Activated CD8-positive, alpha-beta T cell treated with anti-CD3 and anti-CD28 coated beads for 36 hours (primary cell): ENCODE results near the gene CAMTA1. TPM values are rescaled to one million over a fixed set of nuclear protein-coding genes. Genes with fewer than 3 reads are reported as not detected.

Source experiments
- ATAC-seq: fragments of 200-7000 bp; cut with Tn5 transposase; one replicate; pipeline ENCODE4 v1.10.0; 2021; ENCODE audit warnings: mild to moderate bottlenecking, moderate library complexity
- CTCF ChIA-PET: fragments of 350-600 bp; sonication (Branson Sonifier 250); formaldehyde crosslinking; loops from one replicate; lab custom pipeline; 2021; ENCODE audit warnings: antibody characterized with exemption; lab: Charles Lee
- POLR2A ChIA-PET: fragments of 350-600 bp; sonication (Branson Sonifier 250); formaldehyde crosslinking; loops from one replicate; lab custom pipeline; 2021; ENCODE audit warnings: antibody characterized with exemption; lab: Charles Lee
- DNase-seq: peaks from one replicate; pipeline ENCODE4 v3.0.0-alpha.2; 2020
- H3K27ac Mint-ChIP-seq: one replicate; pipeline ENCODE4 v1.8.0; 2021; ENCODE audit warnings: mild to moderate bottlenecking, mixed read lengths
- H3K27me3 Mint-ChIP-seq: one replicate; pipeline ENCODE4 v1.8.0; 2021; ENCODE audit warnings: mixed read lengths
- H3K36me3 Mint-ChIP-seq: one replicate; pipeline ENCODE4 v1.8.0; 2021; ENCODE audit warnings: low read depth, mixed read lengths
- H3K4me1 Mint-ChIP-seq: one replicate; pipeline ENCODE4 v1.8.0; 2021; ENCODE audit warnings: low read depth, mixed read lengths
- H3K4me3 Mint-ChIP-seq: one replicate; pipeline ENCODE4 v1.8.0; 2021; ENCODE audit warnings: mild to moderate bottlenecking, moderate library complexity, mixed read lengths
- H3K9me3 Mint-ChIP-seq: one replicate; pipeline ENCODE4 v1.8.0; 2021; ENCODE audit warnings: mixed read lengths
- intact Hi-C: fragments of 100-400 bp; cut with micrococcal nuclease; formaldehyde crosslinking; loops from one replicate; pipeline ENCODE4 v1.10.0; 2022
- total RNA-seq, 2 experiments: library from RNA; stranded (reverse); gene quantifications; one replicate each; pipeline ENCODE4 v1.2.3, GENCODE V29; 2021
- TF ChIP-seq, protein P1 (sequence below): fragments of 200-600 bp; IDR thresholded peaks from one replicate; pipeline ENCODE4 v1.8.0; 2022; ENCODE audit warnings: antibody characterized with exemption, mild to moderate bottlenecking

The CAMTA1 gene
- total RNA-seq, 2 experiments from 2014 or later = 67.7 to 70.9 TPM

DNA sequence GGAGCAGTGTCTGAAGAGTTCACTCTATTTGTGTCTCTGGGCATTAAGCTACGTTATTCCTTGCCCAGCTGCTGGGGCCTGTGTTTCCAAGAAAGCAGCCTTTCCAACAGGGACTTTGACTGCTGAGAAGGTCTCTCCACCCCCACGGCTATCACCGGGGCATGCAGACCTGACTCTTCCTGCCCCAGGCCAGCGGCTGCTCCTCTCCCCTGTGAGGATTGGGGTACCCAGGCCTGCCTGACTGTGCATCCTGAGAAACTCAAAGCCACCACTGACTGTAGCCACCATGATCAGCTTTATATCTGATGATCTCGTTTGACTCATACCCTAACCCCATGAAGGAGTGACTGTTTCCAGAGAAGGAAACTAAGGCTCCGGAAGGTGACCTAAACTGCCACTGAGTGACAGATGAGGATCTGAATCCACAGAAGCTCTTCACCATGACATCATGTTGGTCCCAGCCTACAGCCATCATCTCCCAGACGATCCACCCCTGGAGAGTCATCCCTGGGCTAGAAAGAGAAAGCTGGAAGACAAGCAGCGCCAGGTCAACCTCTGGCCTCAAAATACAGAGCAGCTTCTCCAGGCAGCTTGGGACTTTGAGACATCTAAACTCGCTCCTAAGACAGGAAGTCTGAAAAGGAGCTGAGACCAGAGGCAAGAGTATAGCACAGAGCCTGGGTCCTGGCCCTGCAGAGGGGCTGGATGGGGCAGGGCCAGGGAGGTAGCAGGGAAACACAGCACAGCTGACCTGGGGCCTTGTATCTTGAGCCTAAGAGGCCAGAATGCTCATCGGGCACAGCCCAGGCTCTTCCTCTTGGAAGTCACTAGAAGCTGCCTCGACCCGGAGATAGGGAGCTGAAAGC is 741.8 kb downstream of the CAMTA1 start:
- Mint-ChIP-seq H3K36me3 (no peaks in the 10 kb centered on the region), H3K4me1 (no peaks in the 10 kb centered on the region), H3K4me3 (no peak overlapping the region), H3K27ac (no peak overlapping the region), H3K27me3 (peaks cover 4% of the 10 kb centered on the region), H3K9me3 (no peaks in the 10 kb centered on the region)
- TF ChIP-seq, protein P1, sequence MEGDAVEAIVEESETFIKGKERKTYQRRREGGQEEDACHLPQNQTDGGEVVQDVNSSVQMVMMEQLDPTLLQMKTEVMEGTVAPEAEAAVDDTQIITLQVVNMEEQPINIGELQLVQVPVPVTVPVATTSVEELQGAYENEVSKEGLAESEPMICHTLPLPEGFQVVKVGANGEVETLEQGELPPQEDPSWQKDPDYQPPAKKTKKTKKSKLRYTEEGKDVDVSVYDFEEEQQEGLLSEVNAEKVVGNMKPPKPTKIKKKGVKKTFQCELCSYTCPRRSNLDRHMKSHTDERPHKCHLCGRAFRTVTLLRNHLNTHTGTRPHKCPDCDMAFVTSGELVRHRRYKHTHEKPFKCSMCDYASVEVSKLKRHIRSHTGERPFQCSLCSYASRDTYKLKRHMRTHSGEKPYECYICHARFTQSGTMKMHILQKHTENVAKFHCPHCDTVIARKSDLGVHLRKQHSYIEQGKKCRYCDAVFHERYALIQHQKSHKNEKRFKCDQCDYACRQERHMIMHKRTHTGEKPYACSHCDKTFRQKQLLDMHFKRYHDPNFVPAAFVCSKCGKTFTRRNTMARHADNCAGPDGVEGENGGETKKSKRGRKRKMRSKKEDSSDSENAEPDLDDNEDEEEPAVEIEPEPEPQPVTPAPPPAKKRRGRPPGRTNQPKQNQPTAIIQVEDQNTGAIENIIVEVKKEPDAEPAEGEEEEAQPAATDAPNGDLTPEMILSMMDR = no peak
- DNase-seq (no peak), ATAC-seq (no peak)
- intact Hi-C loops = no loop called here
- ChIA-PET CTCF (interaction anchor here (1.4 kb wide), 1 partner anchor 11 kb away, joined by 3 read pairs; no protein-coding TSS in a partner anchor), POLR2A (no interaction called here)

GRCh38 chr1:7527733-7528045 is 742.4 kb downstream of the CAMTA1 start:
- CTCF ChIA-PET = interaction anchor here (1.4 kb wide), 1 partner anchor 10 kb away, joined by 3 read pairs; no protein-coding TSS in a partner anchor
- H3K4me3 Mint-ChIP-seq = no peak overlapping the region

GRCh38 chr1:7528386-7529198 is 743.3 kb downstream of the CAMTA1 start:
- intact Hi-C loops = no loop called here
- H3K36me3 Mint-ChIP-seq = no peaks in the 10 kb centered on the region
- H3K4me1 Mint-ChIP-seq = no peaks in the 10 kb centered on the region
- CTCF ChIA-PET = interaction anchor here (1.3 to 1.4 kb wide), 2 partner anchors 9 to 119 kb away, joined by 3 to 6 read pairs; no protein-coding TSS in a partner anchor
- no peak overlapping the region for H3K27ac Mint-ChIP-seq
- TF ChIP-seq, protein P1 = no peak
- POLR2A ChIA-PET = interaction anchor here (1.0 kb wide), 1 partner anchor 75 kb away, joined by 3 read pairs; no protein-coding TSS in a partner anchor
- no peak overlapping the region for H3K4me3 Mint-ChIP-seq
- DNase-seq (no peak), ATAC-seq (no peak)
- H3K9me3 Mint-ChIP-seq = no peaks in the 10 kb centered on the region
- H3K27me3 Mint-ChIP-seq = no peaks in the 10 kb centered on the region

More at GRCh38 chr1:7527733-7528045, 742.4 kb downstream of the CAMTA1 start:
- no peak for ATAC-seq
- Mint-ChIP-seq H3K4me1 (no peaks in the 10 kb centered on the region), H3K9me3 (no peaks in the 10 kb centered on the region), H3K27ac (no peak overlapping the region), H3K27me3 (peaks cover 4% of the 10 kb centered on the region), H3K36me3 (no peaks in the 10 kb centered on the region)
- TF ChIP-seq, protein P1 = no peak
- DNase-seq = no peak
- POLR2A ChIA-PET = no interaction called here
- intact Hi-C loops = no loop called here

GRCh38 chr1:7529917-7530316 is 744.7 kb downstream of the CAMTA1 start:
- Mint-ChIP-seq H3K4me1 (no peaks in the 10 kb centered on the region), H3K9me3 (no peaks in the 10 kb centered on the region), H3K36me3 (no peaks in the 10 kb centered on the region), H3K27ac (no peak overlapping the region), H3K4me3 (no peak overlapping the region), H3K27me3 (no peaks in the 10 kb centered on the region)
- ChIA-PET CTCF (interaction anchor here (0.7 to 0.9 kb wide), 2 partner anchors 10 to 123 kb away, joined by 3 to 4 read pairs; no protein-coding TSS in a partner anchor), POLR2A (interaction anchor here (1.0 kb wide), 1 partner anchor 76 kb away, joined by 3 read pairs; no protein-coding TSS in a partner anchor)
- intact Hi-C loops = no loop called here
- no peak for DNase-seq
- ATAC-seq = no peak
- TF ChIP-seq, protein P1 = no peak
